Measurements from ENCODE around the gene STRIP2.
A peak's percentile ranks its signal among the peaks of the same experiment; 100 is the strongest.
"Not testable (repeated sequence)": the region's sequence is repeated elsewhere in the genome, so short reads cannot be mapped to it uniquely, and the experiment has no call there.

The STRIP2 gene, protein sequence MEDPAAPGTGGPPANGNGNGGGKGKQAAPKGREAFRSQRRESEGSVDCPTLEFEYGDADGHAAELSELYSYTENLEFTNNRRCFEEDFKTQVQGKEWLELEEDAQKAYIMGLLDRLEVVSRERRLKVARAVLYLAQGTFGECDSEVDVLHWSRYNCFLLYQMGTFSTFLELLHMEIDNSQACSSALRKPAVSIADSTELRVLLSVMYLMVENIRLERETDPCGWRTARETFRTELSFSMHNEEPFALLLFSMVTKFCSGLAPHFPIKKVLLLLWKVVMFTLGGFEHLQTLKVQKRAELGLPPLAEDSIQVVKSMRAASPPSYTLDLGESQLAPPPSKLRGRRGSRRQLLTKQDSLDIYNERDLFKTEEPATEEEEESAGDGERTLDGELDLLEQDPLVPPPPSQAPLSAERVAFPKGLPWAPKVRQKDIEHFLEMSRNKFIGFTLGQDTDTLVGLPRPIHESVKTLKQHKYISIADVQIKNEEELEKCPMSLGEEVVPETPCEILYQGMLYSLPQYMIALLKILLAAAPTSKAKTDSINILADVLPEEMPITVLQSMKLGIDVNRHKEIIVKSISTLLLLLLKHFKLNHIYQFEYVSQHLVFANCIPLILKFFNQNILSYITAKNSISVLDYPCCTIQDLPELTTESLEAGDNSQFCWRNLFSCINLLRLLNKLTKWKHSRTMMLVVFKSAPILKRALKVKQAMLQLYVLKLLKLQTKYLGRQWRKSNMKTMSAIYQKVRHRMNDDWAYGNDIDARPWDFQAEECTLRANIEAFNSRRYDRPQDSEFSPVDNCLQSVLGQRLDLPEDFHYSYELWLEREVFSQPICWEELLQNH

DNA sequence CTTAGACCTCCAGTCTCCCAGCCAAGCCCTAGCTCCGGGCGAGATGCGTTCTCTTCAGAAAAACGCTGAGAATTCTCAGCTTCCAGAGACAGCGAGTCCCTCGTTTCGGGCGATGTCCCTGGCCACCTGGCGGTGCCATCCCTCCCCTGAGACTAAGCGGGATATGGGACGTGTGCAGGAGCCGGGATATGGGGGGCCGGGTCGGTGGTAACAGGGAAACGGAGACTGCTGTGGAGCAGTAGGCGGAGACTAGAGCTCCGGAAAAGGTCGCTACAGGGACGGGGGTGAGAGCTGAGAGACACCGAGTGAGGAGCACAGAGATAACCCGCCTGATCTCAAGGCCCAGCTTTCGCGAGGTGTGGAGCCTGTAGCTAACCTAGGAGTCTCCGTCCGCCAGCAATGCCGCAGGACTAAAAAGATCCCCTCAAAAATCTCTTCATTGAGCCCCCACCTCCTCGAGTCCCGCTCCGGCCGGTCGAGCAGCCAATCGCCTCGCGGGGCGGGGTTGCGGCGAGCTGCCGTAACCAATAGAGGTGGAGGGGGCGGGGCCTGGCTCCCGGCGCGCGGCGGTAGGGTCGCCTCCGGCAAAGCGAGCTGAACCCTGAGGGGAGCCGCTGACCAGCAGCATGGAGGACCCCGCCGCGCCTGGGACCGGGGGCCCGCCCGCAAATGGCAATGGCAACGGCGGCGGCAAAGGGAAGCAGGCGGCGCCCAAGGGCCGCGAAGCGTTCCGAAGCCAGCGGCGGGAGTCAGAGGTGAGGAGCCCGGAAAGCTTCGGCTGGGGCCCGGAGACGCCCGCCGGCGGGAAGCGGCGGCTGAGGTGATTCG lies at the start of gene STRIP2:
TSS of gene STRIP2 (plus strand) at position 586 of the 828 bp plus-strand sequence. CDS start at position 627, 41 bp downstream.
- Histone ChIP-seq H3K4me3 (peak within 1 kb of the TSS; percentile 63 to 79 (median 72)), H3K27ac (peak within 1 kb of the TSS in 12 of 21 experiments; percentile 18 to 83 (median 48))

GRCh38 chr7:129385116-129385515 lies 49.1 kb upstream of the STRIP2 start:
- no peak overlapping the region for H3K27ac ChIP-seq
- no peak overlapping the region for H3K4me3 ChIP-seq

DNA sequence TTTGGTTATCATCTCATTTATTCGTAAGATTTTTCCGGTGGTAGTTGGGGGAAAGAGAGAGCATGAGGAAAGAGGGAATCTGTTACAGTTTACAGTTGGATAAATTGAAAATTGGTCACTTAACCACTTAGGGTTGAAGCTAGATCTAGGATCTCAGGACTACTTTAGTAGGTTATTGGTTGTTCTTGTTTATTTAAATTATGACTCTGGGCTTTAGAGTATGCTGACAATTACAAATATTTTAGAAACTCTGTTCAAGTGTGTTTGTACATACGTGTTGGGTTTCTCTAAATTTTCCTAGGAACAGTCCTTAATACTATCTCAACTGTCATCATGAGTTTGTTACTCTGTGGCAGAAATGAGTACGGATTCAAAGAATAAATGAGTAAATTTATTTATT lies 48.6 kb upstream of the STRIP2 start:
- Histone ChIP-seq H3K27ac (no peak overlapping the region), H3K4me3 (no peak overlapping the region)

DNA sequence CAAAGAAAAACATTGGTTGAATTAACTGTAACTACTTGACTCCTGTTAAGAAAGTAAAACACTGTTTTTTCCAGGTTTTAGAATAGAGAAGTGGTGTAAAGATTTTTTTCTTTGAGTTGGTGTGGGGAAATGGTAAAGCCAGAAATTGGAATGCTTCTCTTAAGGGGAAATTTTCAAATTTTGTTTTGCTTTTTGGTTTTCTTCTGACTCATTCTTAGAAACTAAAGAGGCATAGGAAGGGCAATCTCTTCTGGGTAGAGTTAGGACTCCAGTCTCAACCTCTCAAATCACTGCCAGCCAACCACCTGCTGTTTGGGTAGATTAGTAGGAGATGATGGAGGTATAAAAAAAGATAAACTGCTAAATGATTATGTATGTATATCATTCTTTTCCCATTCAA lies 47.7 kb upstream of the STRIP2 start:
- Histone ChIP-seq H3K27ac (no peak overlapping the region), H3K4me3 (no peak overlapping the region)

DNA sequence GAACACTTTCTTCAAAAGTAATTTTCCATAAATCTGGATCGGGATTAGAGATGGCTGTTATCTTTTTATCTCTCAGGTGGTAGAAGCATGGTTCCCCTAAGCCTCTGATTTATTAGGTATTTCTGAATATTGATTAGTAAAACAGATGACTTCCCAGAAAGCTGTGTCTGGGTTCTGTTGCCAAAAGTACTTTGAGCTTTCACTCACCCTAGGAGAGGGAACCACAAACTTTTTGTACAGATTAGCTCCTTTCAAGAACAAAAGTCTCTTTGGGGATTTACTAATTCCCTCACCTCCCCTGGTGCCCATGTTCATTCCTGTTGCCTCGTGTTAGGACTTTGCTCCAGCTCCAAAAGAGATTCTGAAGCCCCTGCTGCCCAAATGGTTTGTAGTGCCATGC lies 46.7 kb upstream of the STRIP2 start:
- H3K4me3 ChIP-seq: no peak overlapping the region
- H3K27ac ChIP-seq: peak overlapping the region in 1 of 21 experiments; percentile 12

GRCh38 chr7:129388333-129389098 lies 45.7 kb upstream of the STRIP2 start:
- peak overlapping the region in 1 of 21 experiments; percentile 12 for H3K27ac ChIP-seq

DNA sequence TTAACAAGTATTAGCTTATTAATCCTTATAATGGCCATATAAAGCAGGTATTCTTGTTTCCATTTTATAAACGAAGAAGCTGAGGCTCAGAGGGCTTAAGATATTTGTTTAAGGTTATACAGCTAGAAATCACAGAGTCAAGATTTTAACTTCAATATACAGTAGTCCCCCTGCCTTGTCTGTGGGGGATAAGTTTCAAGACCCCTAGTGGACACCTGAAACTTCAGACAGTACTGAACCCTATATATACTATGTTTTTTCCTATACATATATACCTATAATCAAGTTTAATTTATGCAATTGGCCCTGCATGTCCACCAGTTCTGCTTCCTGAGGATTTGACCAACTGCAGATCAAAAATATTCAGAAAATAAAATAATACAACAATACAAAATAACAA lies 44.4 kb upstream of the STRIP2 start:
- Histone ChIP-seq H3K27ac (no peak overlapping the region), H3K4me3 (no peak overlapping the region)

More at GRCh38 chr7:129388333-129389098, 45.7 kb upstream of the STRIP2 start:
- no peak overlapping the region for H3K4me3 ChIP-seq

DNA sequence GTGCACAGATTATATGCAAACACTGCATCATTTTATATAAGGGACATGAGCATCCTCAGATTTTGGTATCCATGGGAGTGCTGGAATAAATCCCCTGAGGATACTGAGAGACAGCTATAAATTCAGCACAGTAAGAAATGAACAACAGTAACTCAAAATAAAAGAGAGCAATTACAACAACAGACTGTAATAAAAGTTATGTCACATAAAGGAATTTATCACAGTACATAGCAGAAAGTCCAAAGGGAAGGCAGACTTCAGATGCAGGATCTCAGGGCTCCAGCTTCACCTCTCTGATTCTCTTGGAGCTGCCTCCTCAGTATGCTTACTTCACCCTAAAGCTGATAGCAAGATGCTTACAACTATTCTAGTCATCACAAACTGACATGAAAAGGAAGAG lies 43.9 kb upstream of the STRIP2 start:
- H3K4me3 ChIP-seq: no peak overlapping the region
- no peak overlapping the region for H3K27ac ChIP-seq

DNA sequence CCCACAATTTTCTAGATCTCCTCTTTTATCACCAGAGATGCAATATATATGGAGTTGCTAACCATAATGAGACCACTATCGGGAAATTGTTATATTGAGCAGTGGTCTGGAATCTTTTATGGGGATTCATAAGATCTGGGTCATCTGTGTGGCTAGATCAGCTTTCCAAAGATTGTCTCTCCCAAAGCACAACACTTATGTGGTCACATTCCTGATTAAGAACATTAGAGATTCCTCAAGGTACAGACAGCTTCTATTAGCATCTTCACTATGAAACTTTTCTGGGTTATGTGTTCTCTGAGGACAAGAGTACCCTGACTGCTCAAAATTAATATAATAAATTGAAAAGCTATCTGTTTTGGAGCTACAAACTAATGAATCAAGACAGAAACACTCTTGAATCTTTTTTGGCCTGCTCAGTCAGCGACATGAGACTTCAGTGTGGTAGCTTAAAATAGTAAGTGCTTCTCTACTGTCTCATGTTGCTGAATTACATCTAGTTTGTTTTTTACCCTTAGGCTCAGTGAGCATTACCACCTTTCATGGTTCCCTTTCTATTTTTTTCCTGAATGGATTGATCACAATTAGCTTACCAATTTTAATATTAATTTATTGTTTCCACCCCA lies 42.6 kb upstream of the STRIP2 start:
- Histone ChIP-seq H3K27ac (no peak overlapping the region), H3K4me3 (no peak overlapping the region)

DNA sequence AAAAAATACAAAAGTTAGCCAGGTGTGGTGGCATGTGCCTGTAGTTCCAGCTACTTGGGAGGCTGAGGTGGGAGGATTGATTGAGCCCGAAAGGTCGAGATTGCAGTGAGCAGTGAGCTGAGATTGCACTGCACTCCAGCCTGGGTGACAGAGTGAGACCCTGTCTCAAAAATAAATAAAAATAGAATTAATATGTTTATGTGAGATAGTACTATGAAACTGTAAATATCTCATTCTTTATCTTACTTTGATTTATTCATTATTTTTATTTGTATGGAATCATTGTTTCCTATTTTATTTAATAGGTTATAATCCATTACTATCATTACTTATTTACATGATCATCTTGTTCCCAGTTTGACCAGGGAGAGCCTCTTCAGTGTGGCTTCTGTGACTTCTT lies 41.0 kb upstream of the STRIP2 start:
- H3K4me3 ChIP-seq: no peak overlapping the region
- H3K27ac ChIP-seq: no peak overlapping the region

DNA sequence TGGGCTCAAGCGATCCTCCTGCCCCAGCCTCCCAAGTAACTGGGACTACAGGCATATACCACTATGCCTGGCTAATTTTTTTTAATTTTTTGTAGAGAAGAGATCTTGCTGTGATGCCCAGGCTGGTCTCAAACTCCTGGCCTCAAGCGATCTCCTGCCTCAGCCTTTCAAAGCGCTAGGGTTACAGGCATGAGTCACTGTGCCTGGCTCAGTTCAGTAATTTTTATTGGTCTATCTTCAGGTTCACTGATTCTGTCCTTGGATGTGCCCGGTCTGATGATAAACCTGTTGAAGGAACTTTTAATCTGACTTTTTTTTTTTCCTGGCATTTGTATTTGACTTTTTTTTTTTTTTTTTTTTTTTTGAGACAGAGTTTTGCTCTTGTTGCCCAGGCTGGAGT lies 40.1 kb upstream of the STRIP2 start:
- Histone ChIP-seq H3K27ac (no peak overlapping the region), H3K4me3 (no peak overlapping the region)

DNA sequence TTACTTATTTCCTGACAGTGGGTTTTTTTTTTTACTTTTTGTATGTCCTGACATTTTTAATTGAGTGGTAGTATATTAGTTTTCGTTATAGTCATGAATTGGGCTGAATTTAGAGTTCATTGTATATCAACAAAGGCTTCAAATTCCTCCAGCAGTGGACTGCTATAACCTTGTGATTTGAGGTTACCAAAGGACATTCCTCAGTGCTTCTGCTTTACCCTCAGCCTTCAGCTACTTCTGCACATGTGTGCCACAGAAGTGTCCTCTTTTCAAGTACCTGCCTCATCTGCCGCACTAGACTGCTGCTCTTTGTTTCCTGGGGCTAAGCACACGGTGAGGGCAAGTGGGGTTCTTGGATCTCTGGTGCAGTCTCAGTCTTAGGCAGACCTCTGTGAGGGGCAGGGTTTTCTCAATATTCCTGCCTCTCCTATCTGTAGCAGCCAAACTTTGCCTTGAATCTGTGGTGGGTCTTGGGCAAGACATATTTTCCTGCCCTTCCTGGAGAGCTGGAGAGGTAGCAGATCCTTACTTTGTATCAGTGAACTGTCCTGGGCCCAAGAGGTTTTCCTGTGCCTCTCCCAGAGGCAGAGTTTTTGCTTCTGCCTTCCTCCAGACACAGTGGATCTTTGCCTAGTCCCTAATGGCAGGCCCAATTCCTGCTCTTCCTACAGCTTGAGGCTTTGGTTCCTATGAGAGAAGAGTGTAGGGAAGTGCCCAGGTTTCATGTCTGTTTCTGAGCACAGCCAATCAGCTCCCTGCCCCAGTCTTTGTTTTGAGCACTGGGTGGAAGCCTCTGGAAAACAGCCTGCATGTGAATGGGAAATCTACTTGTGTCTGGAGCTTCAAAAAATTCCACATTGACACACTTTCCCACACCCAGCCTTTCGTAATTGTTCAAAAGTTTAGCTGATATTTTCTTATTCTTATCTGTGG lies 39.0 kb upstream of the STRIP2 start:
- Histone ChIP-seq H3K4me3 (no peak overlapping the region), H3K27ac (no peak overlapping the region)

DNA sequence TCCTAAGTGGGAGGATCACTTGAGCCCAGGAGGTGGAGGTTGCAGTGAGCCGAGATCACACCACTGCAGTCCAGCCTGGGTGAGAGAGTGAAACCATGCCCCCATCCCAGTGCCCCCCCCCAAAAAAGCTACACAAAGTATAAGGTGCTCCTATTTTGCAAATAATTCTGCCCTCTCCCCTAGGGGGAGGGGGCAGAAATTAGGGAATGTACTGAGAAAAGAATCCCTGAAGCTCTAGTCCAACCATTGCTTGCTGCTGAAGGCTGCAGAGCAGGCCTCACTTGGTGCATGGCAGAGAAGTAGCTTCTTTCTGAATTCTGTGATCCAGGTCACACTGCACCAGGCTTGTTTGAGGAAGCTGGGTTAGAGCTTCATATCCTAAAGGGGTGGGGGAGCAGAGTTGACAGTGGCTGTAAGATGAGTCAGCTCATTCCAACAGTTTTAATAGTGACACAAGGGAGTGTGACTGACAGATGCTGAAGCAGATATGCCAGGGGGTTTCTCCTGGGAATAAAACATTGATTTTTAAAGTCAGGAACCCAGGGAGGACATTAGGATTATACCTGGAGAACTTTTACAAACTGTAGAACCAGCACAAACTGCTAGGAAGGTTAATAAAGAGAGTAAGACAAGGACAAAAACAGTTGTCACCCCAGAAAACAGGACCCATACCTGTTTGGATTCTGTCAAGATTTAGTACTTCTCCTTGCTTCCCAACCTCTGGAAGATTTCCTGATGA lies 32.8 kb upstream of the STRIP2 start:
- H3K27ac ChIP-seq: no peak overlapping the region
- H3K4me3 ChIP-seq: no peak overlapping the region

GRCh38 chr7:129401967-129402860 lies 32.0 kb upstream of the STRIP2 start:
- H3K27ac ChIP-seq: no peak overlapping the region
- H3K4me3 ChIP-seq: no peak overlapping the region

- Histone ChIP-seq H3K4me3 (no peak overlapping the region), H3K27ac (no peak overlapping the region)
Observed at GRCh38 chr7:129405527-129405926, 28.7 kb upstream of the STRIP2 start.

DNA sequence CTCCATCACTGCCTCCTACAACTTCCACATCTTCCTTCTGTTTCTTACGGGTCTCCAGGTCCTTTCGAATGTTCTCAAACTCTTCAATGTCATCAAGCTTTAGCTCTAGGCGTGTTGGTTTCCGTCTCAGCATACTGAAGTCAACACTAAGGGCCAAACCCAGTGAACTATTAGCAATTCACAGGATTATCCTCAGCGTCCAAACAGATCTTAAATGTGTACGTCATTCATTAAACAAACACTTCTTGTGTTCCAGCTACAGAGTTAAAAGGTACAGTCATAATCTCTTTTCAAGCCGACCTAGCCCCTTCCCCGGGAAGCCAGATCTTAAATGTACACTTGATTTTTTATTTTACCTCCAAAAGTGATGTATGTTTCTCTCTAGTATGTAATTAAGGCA lies 24.0 kb upstream of the STRIP2 start:
- H3K4me3 ChIP-seq, H3K27ac ChIP-seq: not testable (repeated sequence)
